ENCODE data around the gene PINLYP.
"Not testable (repeated sequence)": the region's sequence is repeated elsewhere in the genome, so short reads cannot be mapped to it uniquely, and the experiment has no call there.

Gene PINLYP

GRCh38 chr19:43534816-43535761 lies 40.5 kb upstream of the PINLYP start:
- H3K4me1 ChIP-seq (ENCODE audit: control insufficient read depth, insufficient read depth, low read length), result peaks cover 36% of the 10 kb centered on the region
- peaks cover 4 to 8% of the 10 kb centered on the region in 2 donors for H3K9me3 ChIP-seq (ENCODE audit: control insufficient read depth in 2 of 2, low read length in 2 of 2)
- H3K27ac ChIP-seq (ENCODE audit: low read length), result peak overlapping the region; percentile 92
- peak overlapping the region; percentile 60 to 69 for H3K9ac ChIP-seq (ENCODE audit: low read length in 2 of 2)
- H3K4me3 ChIP-seq (ENCODE audit: low read length in 2 of 2), result peak overlapping the region in 1 of 2 donors; percentile 85
- peaks cover 9 to 12% of the 10 kb centered on the region in 2 donors for H3K36me3 ChIP-seq (ENCODE audit: control insufficient read depth in 2 of 2, insufficient read depth in 2 of 2, low read length in 2 of 2)
- no peaks in the 10 kb centered on the region for H3K27me3 ChIP-seq (ENCODE audit: control insufficient read depth in 1 of 2, insufficient read depth in 2 of 2, low read length in 2 of 2)

- Histone ChIP-seq H3K9ac (ENCODE audit: low read length in 2 of 2) (no peak overlapping the region), H3K4me1 (ENCODE audit: control insufficient read depth, insufficient read depth, low read length) (peaks cover 19% of the 10 kb centered on the region), H3K36me3 (ENCODE audit: control insufficient read depth in 2 of 2, insufficient read depth in 2 of 2, low read length in 2 of 2) (peaks cover 31 to 36% of the 10 kb centered on the region in 2 donors), H3K27me3 (ENCODE audit: control insufficient read depth in 1 of 2, insufficient read depth in 2 of 2, low read length in 2 of 2) (no peaks in the 10 kb centered on the region), H3K4me3 (ENCODE audit: low read length in 2 of 2) (no peak overlapping the region), H3K9me3 (ENCODE audit: control insufficient read depth in 2 of 2, low read length in 2 of 2) (peaks cover 4 to 8% of the 10 kb centered on the region in 2 donors), H3K27ac (ENCODE audit: low read length) (no peak overlapping the region)
Measured at GRCh38 chr19:43538922-43539321, 36.7 kb upstream of the PINLYP start.

DNA sequence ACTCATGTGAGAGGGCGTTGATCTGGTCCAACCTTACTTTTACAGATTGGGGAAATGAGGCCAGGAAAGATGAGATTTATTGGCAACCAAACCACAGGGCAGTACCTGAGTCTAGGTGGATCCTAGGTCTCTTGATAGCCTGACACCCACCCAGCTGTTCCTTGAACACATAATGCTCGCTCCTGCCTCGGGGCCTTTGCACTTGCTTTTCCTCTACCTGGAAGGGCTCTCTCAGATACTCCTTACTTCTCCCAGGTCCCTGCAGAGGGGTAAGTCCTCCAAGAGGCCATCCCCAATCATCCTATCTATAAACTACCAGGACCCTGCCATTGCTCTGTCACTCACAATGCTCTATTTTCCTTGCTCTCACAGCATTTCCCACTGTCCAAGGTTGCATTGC lies 35.2 kb upstream of the PINLYP start:
- peaks cover 4 to 8% of the 10 kb centered on the region in 2 donors for H3K9me3 ChIP-seq (ENCODE audit: control insufficient read depth in 2 of 2, low read length in 2 of 2)
- no peak overlapping the region for H3K27ac ChIP-seq (ENCODE audit: low read length)
- H3K4me1 ChIP-seq (ENCODE audit: control insufficient read depth, insufficient read depth, low read length), result peaks cover 7% of the 10 kb centered on the region
- no peak overlapping the region for H3K4me3 ChIP-seq (ENCODE audit: low read length in 2 of 2)
- no peak overlapping the region for H3K9ac ChIP-seq (ENCODE audit: low read length in 2 of 2)
- H3K27me3 ChIP-seq (ENCODE audit: control insufficient read depth in 1 of 2, insufficient read depth in 2 of 2, low read length in 2 of 2), result no peaks in the 10 kb centered on the region
- peaks cover 42 to 43% of the 10 kb centered on the region in 2 donors for H3K36me3 ChIP-seq (ENCODE audit: control insufficient read depth in 2 of 2, insufficient read depth in 2 of 2, low read length in 2 of 2)

DNA sequence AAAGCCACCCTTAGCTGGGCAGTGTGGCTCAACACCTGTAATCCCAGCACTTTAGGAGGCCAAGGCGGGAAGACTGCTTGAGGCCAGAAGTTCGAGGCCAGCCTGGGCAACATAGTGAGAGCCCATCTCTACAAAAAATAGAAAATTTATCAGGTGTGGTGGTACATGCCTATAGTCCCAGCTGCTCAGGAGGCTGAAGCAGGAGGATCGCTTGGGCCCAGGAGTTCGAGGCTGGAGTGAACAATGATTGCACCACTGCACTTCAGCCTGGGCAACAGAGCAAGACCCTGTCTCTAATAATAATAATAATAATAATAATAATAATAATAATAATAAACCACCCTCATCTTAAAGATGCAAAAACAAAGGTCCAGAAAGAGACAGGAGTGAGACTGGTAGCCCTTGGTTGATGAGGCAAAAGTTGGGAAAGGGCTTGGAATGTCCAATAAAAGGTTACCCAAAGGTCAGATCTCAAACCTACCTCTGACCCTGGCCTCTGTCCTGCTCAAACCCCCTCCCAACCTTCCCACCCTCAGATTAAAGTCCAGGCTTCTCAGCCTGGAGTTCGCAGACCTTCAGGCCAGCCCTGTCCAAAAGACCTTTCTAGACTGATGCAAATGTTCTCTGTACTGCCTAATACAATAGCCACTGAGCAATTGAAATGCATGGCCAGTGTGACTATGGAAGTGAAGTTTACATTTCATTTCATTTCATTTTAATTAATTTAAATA lies 33.5 kb upstream of the PINLYP start:
- no peak overlapping the region for H3K27ac ChIP-seq (ENCODE audit: low read length)
- H3K27me3 ChIP-seq (ENCODE audit: control insufficient read depth in 1 of 2, insufficient read depth in 2 of 2, low read length in 2 of 2), result no peaks in the 10 kb centered on the region
- H3K9ac ChIP-seq (ENCODE audit: low read length in 2 of 2), result no peak overlapping the region
- peaks cover 4 to 8% of the 10 kb centered on the region in 2 donors for H3K9me3 ChIP-seq (ENCODE audit: control insufficient read depth in 2 of 2, low read length in 2 of 2)
- peaks cover 46 to 49% of the 10 kb centered on the region in 2 donors for H3K36me3 ChIP-seq (ENCODE audit: control insufficient read depth in 2 of 2, insufficient read depth in 2 of 2, low read length in 2 of 2)
- no peaks in the 10 kb centered on the region for H3K4me1 ChIP-seq (ENCODE audit: control insufficient read depth, insufficient read depth, low read length)
- H3K4me3 ChIP-seq (ENCODE audit: low read length in 2 of 2), result no peak overlapping the region

DNA sequence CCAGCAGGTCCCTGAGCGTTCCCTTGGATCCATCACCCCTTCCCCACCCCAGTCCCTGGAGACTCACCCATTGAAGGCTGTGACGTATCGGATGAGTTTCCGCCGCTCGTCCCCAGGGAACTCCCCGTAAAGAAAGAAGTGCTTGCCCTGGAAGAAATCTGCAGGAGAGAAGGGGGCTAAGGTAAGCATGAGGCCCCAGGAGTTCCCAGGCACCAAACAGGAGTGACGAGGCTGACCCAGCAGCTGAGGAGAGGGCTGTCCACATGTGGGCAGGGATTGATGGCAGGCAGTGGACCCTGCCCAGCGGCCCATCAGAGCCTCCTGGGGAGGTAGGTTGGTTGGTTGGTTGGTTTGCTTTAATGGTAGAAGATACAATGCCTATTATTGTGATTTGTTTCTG lies 31.5 kb upstream of the PINLYP start:
- no peaks in the 10 kb centered on the region for H3K4me1 ChIP-seq (ENCODE audit: control insufficient read depth, insufficient read depth, low read length)
- no peak overlapping the region for H3K27ac ChIP-seq (ENCODE audit: low read length)
- H3K4me3 ChIP-seq (ENCODE audit: low read length in 2 of 2), result no peak overlapping the region
- no peak overlapping the region for H3K9ac ChIP-seq (ENCODE audit: low read length in 2 of 2)
- H3K9me3 ChIP-seq (ENCODE audit: control insufficient read depth in 2 of 2, low read length in 2 of 2), result peaks cover 0 to 5% of the 10 kb centered on the region in 2 donors
- H3K27me3 ChIP-seq (ENCODE audit: control insufficient read depth in 1 of 2, insufficient read depth in 2 of 2, low read length in 2 of 2), result no peaks in the 10 kb centered on the region
- peaks cover 41 to 42% of the 10 kb centered on the region in 2 donors for H3K36me3 ChIP-seq (ENCODE audit: control insufficient read depth in 2 of 2, insufficient read depth in 2 of 2, low read length in 2 of 2)

DNA sequence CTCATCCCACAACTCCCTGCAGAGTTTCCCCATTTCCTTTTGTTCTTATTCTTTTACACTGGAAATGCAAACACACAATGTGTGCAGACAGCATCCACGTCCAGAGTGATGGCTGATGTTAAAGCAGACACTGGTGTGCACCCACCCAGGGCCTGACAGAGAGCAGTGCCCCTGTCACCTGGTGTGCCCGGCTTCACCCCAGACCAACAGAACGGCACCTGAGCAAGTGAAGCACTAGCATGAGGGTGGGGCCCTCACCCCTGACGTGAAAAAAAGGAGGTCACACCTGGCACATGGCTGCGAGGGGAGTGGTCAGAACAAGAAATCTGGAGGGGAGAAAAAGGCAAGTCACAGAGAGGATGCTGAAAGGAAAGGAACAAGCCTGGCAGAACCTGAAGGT lies 30.3 kb upstream of the PINLYP start:
- no peak overlapping the region for H3K4me3 ChIP-seq (ENCODE audit: low read length in 2 of 2)
- no peak overlapping the region for H3K27ac ChIP-seq (ENCODE audit: low read length)
- no peaks in the 10 kb centered on the region for H3K27me3 ChIP-seq (ENCODE audit: control insufficient read depth in 1 of 2, insufficient read depth in 2 of 2, low read length in 2 of 2)
- no peak overlapping the region for H3K9ac ChIP-seq (ENCODE audit: low read length in 2 of 2)
- no peaks in the 10 kb centered on the region for H3K9me3 ChIP-seq (ENCODE audit: control insufficient read depth in 2 of 2, low read length in 2 of 2)
- peaks cover 39 to 44% of the 10 kb centered on the region in 2 donors for H3K36me3 ChIP-seq (ENCODE audit: control insufficient read depth in 2 of 2, insufficient read depth in 2 of 2, low read length in 2 of 2)
- no peaks in the 10 kb centered on the region for H3K4me1 ChIP-seq (ENCODE audit: control insufficient read depth, insufficient read depth, low read length)

DNA sequence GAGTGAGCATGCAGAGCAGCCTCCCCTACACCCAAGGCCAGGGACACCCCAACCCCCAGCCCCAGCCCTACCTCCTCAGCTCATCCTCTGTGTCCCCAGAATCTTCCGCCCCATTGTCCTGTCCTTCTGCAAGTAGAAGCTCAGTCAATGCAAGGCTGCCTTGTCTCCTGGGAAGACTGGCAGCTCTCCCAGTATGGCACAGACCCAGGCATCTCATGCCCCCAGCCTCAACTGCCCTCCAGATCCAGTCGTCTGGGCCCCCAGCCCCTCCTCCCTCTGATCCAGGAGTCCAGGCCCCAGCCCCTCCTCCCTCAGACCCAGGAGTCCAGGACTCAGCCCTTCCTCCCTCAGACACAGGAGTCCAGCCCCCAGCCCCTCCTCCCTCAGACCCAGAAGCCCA lies 29.6 kb upstream of the PINLYP start:
- Histone ChIP-seq H3K4me3 (ENCODE audit: low read length in 2 of 2) (no peak overlapping the region), H3K36me3 (ENCODE audit: control insufficient read depth in 2 of 2, insufficient read depth in 2 of 2, low read length in 2 of 2) (peaks cover 39 to 50% of the 10 kb centered on the region in 2 donors), H3K4me1 (ENCODE audit: control insufficient read depth, insufficient read depth, low read length) (no peaks in the 10 kb centered on the region), H3K9me3 (ENCODE audit: control insufficient read depth in 2 of 2, low read length in 2 of 2) (no peaks in the 10 kb centered on the region), H3K27ac (ENCODE audit: low read length) (no peak overlapping the region), H3K27me3 (ENCODE audit: control insufficient read depth in 1 of 2, insufficient read depth in 2 of 2, low read length in 2 of 2) (no peaks in the 10 kb centered on the region), H3K9ac (ENCODE audit: low read length in 2 of 2) (no peak overlapping the region)

DNA sequence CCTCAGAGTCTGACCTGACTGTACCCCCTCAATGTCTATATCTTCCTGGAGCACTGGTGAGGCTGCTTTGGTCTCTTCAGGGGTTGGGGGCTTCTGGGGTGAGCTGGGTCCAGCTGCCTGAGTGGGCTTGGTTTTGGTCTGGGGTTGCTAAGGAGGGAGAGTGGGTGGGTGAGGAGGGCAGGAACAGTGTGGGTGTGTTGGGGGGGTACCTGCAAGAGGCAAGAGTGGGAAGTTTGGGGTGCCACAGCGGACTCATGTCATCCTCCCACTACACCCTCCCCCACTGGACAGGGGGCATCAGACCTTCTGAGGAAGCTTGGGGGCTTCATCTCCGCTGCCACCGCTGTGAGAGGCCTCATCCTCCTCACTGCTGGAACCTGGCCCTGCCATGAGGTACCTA lies 29.0 kb upstream of the PINLYP start:
- no peaks in the 10 kb centered on the region for H3K27me3 ChIP-seq (ENCODE audit: control insufficient read depth in 1 of 2, insufficient read depth in 2 of 2, low read length in 2 of 2)
- no peak overlapping the region for H3K9ac ChIP-seq (ENCODE audit: low read length in 2 of 2)
- no peaks in the 10 kb centered on the region for H3K9me3 ChIP-seq (ENCODE audit: control insufficient read depth in 2 of 2, low read length in 2 of 2)
- no peak overlapping the region for H3K27ac ChIP-seq (ENCODE audit: low read length)
- H3K4me1 ChIP-seq (ENCODE audit: control insufficient read depth, insufficient read depth, low read length), result no peaks in the 10 kb centered on the region
- peaks cover 42 to 56% of the 10 kb centered on the region in 2 donors for H3K36me3 ChIP-seq (ENCODE audit: control insufficient read depth in 2 of 2, insufficient read depth in 2 of 2, low read length in 2 of 2)
- H3K4me3 ChIP-seq (ENCODE audit: low read length in 2 of 2), result no peak overlapping the region

DNA sequence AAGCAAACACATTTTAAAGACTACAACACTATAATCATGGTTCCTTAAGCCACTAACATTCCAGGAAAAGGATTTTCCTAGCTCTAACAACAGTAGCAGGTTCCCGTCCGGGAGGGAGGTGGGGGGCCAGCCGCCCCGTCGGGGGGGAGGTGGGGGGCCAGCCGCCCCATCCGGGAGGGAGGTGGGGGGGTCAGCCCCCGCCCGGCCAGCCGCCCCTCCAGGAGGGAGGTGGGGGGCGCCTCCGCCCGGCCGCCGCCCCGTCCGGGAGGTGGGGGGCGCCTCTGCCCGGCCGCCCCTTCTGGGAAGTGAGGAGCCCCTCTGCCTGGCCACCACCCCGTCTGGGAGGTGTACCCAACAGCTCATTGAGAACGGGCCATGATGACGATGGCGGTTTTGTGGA lies 27.7 kb upstream of the PINLYP start:
- H3K27me3 ChIP-seq (ENCODE audit: control insufficient read depth in 1 of 2, insufficient read depth in 2 of 2, low read length in 2 of 2); H3K27ac ChIP-seq (ENCODE audit: low read length); H3K4me3 ChIP-seq (ENCODE audit: low read length in 2 of 2); H3K9me3 ChIP-seq (ENCODE audit: control insufficient read depth in 2 of 2, low read length in 2 of 2); H3K9ac ChIP-seq (ENCODE audit: low read length in 2 of 2); H3K4me1 ChIP-seq (ENCODE audit: control insufficient read depth, insufficient read depth, low read length): not testable (repeated sequence)
- peaks cover 38 to 58% of the 10 kb centered on the region in 2 donors for H3K36me3 ChIP-seq (ENCODE audit: control insufficient read depth in 2 of 2, insufficient read depth in 2 of 2, low read length in 2 of 2)

GRCh38 chr19:43548706-43549105 lies 26.9 kb upstream of the PINLYP start:
- H3K9ac ChIP-seq (ENCODE audit: low read length in 2 of 2), result no peak overlapping the region
- H3K36me3 ChIP-seq (ENCODE audit: control insufficient read depth in 2 of 2, insufficient read depth in 2 of 2, low read length in 2 of 2), result peaks cover 37 to 54% of the 10 kb centered on the region in 2 donors
- H3K9me3 ChIP-seq (ENCODE audit: control insufficient read depth in 2 of 2, low read length in 2 of 2), result no peaks in the 10 kb centered on the region
- no peaks in the 10 kb centered on the region for H3K27me3 ChIP-seq (ENCODE audit: control insufficient read depth in 1 of 2, insufficient read depth in 2 of 2, low read length in 2 of 2)
- H3K4me1 ChIP-seq (ENCODE audit: control insufficient read depth, insufficient read depth, low read length), result no peaks in the 10 kb centered on the region
- no peak overlapping the region for H3K4me3 ChIP-seq (ENCODE audit: low read length in 2 of 2)
- no peak overlapping the region for H3K27ac ChIP-seq (ENCODE audit: low read length)

Measured in stomach smooth muscle (tissue), 2 donors.